Neural progenitor cell (in vitro differentiated cells): ENCODE data around the gene ARMH4.

ENCODE experiments used
- CTCF ChIP-seq: fragments of 200-600 bp; sonication (generic); IDR thresholded peaks from 2 replicates; pipeline ENCODE4 v1.5.1; 2017; ENCODE audit warnings: antibody characterized with exemption, mild to moderate bottlenecking
- EZH2 ChIP-seq: fragments of 200-600 bp; sonication (generic); IDR thresholded peaks from 2 replicates; pipeline ENCODE4 v1.6.1; 2017; ENCODE audit warnings: antibody characterized with exemption, mild to moderate bottlenecking, moderate library complexity
- EZH2phosphoT487 ChIP-seq: fragments of 200-600 bp; sonication (generic); IDR thresholded peaks from 2 replicates; pipeline ENCODE4 v1.6.1; 2017; ENCODE audit warnings: antibody characterized with exemption

GRCh38 chr14:58141893-58142292 lies 10.1 kb downstream of the ARMH4 start:
- TF ChIP-seq EZH2 (no peak), CTCF (no peak), EZH2phosphoT487 (no peak)
